Measurements from ENCODE around the gene COX17. TPM values are rescaled to one million over a fixed set of nuclear protein-coding genes. Genes with fewer than 3 reads are reported as not detected.
A peak's percentile ranks its signal among the peaks of the same experiment; 100 is the strongest.
"Not testable (repeated sequence)": the region's sequence is repeated elsewhere in the genome, so short reads cannot be mapped to it uniquely, and the experiment has no call there.

The COX17 gene
- total RNA-seq, 1 experiment from 2014 or later, result 54.3 TPM

DNA sequence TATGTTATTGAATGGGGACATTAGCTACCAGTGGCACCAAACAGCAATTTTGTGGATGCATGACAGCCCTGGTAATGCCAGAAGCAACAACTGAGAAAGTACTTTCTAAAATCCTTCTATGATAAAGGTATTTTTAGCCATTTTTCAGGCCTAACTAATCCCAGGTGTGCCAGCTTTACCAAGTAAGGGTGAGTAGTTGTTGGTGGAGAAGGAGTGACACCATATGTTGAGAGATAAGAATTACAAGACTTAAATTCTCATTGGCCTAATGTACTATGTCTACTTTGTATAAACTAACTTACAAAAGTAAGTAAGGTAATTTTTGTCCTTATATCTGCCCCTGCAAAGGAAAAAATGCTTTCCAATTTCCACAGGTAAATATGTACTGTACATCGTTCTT, 4.1 kb upstream of the COX17 start:
- DNase-seq, result peak; percentile 73
- H3K9ac ChIP-seq (ENCODE audit: low read length), result no peak overlapping the region
- no peaks in the 10 kb centered on the region for H4K20me1 ChIP-seq (ENCODE audit: insufficient read depth, low read depth, low read length)
- no peaks in the 10 kb centered on the region for H3K9me2 ChIP-seq (replicated peaks; ENCODE audit: insufficient read depth, low read length)
- H3K27ac ChIP-seq (ENCODE audit: low read length), result no peak overlapping the region
- no peak overlapping the region for H3K4me2 ChIP-seq (ENCODE audit: low read depth, low read length, poor library complexity, severe bottlenecking)
- H3K79me2 ChIP-seq (ENCODE audit: low read length), result peaks cover 5% of the 10 kb centered on the region
- H3K4me1 ChIP-seq (ENCODE audit: low read length), result peaks cover 10% of the 10 kb centered on the region
- H3K27me3 ChIP-seq (ENCODE audit: low read length), result no peaks in the 10 kb centered on the region
- no peak overlapping the region; the same call in 1 of the 2 replicates for H2AFZ ChIP-seq (ENCODE audit: low read length)
- H3K36me3 ChIP-seq (ENCODE audit: insufficient read depth, low read length), result no peaks in the 10 kb centered on the region
- H3K9me3 ChIP-seq (ENCODE audit: low read length), result no peaks in the 10 kb centered on the region
- no peak overlapping the region for H3K4me3 ChIP-seq (ENCODE audit: low read length)

DNA sequence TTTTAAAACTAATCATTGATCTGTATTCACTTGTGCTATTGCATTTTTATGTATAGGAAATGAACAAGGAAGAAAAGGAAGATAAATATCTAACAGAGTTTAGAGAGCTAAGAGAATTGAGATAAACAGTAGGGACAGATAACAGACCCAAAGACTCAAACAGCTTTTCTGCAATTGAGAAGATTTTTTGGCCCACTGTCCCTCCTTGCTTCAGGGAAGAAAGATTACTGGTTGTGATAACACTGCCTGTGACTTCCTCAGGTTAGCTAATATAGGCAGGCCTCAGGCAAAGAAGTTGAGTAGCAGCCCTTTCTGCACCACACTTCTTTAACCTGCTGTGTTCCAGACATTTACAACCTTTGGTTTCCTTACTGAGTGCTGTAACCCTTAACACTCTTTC, 2.7 kb upstream of the COX17 start:
- Histone ChIP-seq H3K4me1 (ENCODE audit: low read length) (peaks cover 20% of the 10 kb centered on the region), H4K20me1 (ENCODE audit: insufficient read depth, low read depth, low read length) (0 out of 2 replicates have a peak, but pooled peaks cover 4% of the 10 kb centered on the region), H3K9me3 (ENCODE audit: low read length) (no peaks in the 10 kb centered on the region), H3K9ac (ENCODE audit: low read length) (no peak overlapping the region), H3K27me3 (ENCODE audit: low read length) (no peaks in the 10 kb centered on the region), H3K4me3 (ENCODE audit: low read length) (no peak overlapping the region), H3K79me2 (ENCODE audit: low read length) (peaks cover 19% of the 10 kb centered on the region), H3K4me2 (ENCODE audit: low read depth, low read length, poor library complexity, severe bottlenecking) (no peak overlapping the region), H3K9me2 (replicated peaks; ENCODE audit: insufficient read depth, low read length) (no peaks in the 10 kb centered on the region), H3K36me3 (ENCODE audit: insufficient read depth, low read length) (peaks cover 8% of the 10 kb centered on the region; the same call in 1 of the 2 replicates), H2AFZ (ENCODE audit: low read length) (0 out of 2 replicates have a peak overlapping the region, but pooled peaks have one; percentile 33), H3K27ac (ENCODE audit: low read length) (no peak overlapping the region)
- no peak for DNase-seq

DNA sequence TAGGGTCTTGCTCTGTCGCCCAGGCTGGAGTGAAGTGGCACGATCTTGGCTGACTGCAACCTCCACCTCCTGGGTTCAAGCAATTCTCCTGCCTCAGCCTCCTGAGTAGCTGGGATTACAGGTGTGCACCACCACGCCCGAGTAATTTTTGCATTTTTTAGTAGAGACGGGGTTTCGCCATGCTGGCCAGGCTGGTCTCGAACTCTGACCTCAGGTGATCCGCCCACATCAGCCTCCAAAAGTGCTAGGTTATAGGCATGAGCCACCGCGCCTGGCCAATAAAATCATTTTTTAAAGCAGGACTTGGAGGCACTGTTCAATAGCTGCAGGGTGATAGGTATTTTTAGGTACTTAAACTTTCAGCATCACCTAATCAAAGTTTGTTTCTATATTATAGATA, 1.0 kb upstream of the COX17 start:
- not testable (repeated sequence) for H2AFZ ChIP-seq (ENCODE audit: low read length); H3K27me3 ChIP-seq (ENCODE audit: low read length); H3K9me3 ChIP-seq (ENCODE audit: low read length); DNase-seq; H4K20me1 ChIP-seq (ENCODE audit: insufficient read depth, low read depth, low read length); H3K9ac ChIP-seq (ENCODE audit: low read length); H3K9me2 ChIP-seq (replicated peaks; ENCODE audit: insufficient read depth, low read length); H3K27ac ChIP-seq (ENCODE audit: low read length)
- peaks cover 18% of the 10 kb centered on the region; the same call in 1 of the 2 replicates for H3K36me3 ChIP-seq (ENCODE audit: insufficient read depth, low read length)
- peaks cover 20% of the 10 kb centered on the region for H3K4me1 ChIP-seq (ENCODE audit: low read length)
- peak overlapping the region; percentile 98 for H3K4me2 ChIP-seq (ENCODE audit: low read depth, low read length, poor library complexity, severe bottlenecking)
- H3K4me3 ChIP-seq (ENCODE audit: low read length), result 0 out of 2 replicates have a peak overlapping the region, but pooled peaks have one; percentile 95
- H3K79me2 ChIP-seq (ENCODE audit: low read length), result peaks cover 23% of the 10 kb centered on the region

DNA sequence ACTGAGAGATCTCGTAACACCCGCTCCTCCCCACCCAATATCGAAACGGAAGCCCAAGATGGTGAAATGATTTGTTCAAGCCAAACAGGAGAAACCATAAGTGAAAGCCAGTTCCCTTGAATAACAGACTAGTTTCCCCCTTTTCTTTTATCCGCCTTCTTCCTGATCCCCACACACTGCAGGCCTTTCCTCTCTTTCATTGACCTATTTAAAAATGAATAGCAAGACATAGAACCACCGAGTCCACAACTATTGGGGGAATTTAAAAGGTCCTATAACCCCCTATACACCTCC, 382 bp upstream of the COX17 start:
- H2AFZ ChIP-seq (ENCODE audit: low read length), result peak overlapping the region; percentile 98
- peak overlapping the region; percentile 82 for H3K9ac ChIP-seq (ENCODE audit: low read length)
- peak overlapping the region; percentile 72 for H3K27ac ChIP-seq (ENCODE audit: low read length)
- H3K36me3 ChIP-seq (ENCODE audit: insufficient read depth, low read length), result peaks cover 24% of the 10 kb centered on the region; the same call in 1 of the 2 replicates
- no peaks in the 10 kb centered on the region for H3K9me2 ChIP-seq (replicated peaks; ENCODE audit: insufficient read depth, low read length)
- H3K79me2 ChIP-seq (ENCODE audit: low read length), result peaks cover 23% of the 10 kb centered on the region
- 0 out of 2 replicates have a peak, but pooled peaks cover 4% of the 10 kb centered on the region for H4K20me1 ChIP-seq (ENCODE audit: insufficient read depth, low read depth, low read length)
- H3K4me3 ChIP-seq (ENCODE audit: low read length), result peak overlapping the region; percentile 95
- no peak for DNase-seq
- H3K4me1 ChIP-seq (ENCODE audit: low read length), result peaks cover 20% of the 10 kb centered on the region
- peak overlapping the region; percentile 98 for H3K4me2 ChIP-seq (ENCODE audit: low read depth, low read length, poor library complexity, severe bottlenecking)
- no peaks in the 10 kb centered on the region for H3K9me3 ChIP-seq (ENCODE audit: low read length)
- no peaks in the 10 kb centered on the region for H3K27me3 ChIP-seq (ENCODE audit: low read length)

DNA sequence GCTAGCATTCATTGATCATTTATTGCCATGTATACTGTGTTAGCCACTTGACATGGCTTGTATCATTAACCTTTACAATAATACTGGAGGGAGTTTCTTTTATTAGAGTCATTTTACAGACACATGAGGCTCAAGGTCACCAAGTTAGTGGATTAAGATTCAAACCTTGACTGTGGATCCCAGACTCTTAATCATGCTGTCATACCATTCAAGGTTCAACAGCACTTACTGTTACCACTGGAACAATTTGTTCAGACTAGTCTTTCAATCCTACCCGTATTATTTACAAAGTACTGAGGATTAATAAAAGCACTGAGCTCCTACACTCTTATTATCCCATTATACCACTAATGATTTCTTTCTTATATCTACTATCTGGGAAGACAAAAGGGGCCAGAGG, 1.2 kb downstream of the COX17 start:
- H3K4me3 ChIP-seq (ENCODE audit: low read length), result peak overlapping the region; percentile 95
- DNase-seq, result no peak
- no peak overlapping the region for H2AFZ ChIP-seq (ENCODE audit: low read length)

DNA sequence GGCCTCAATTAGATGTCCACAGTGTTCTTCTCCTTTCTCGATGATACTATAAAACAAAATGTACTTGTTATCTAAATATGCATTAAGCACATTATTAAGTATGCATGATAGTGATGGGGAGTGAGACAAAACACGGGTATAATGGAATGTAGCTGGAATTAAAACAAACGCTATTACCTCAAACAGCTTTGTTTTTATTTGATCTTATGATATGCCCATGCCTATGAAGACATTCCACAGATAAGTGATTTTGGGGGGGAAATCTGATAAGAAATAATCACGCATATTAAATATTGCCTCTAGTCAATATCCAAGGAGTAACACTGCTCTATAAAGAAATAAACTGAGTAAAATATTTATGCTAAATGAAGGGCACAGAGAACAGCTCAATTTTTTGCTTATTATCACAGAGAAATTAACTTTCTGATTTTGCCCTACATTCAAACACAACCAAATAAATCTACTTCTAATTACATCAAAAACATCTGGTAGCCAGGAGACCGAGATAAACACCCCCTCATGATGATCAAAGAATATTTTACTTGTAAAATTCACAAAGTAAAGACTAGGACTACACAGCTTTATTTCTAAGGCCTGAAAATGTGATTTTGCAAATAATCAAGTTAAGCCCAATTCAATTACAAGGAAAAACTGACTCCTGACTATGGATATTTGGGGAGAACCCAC, 1.9 kb downstream of the COX17 start:
- peaks cover 17% of the 10 kb centered on the region for H3K4me1 ChIP-seq (ENCODE audit: low read length)
- H2AFZ ChIP-seq (ENCODE audit: low read length), result no peak overlapping the region
- no peaks in the 10 kb centered on the region for H3K27me3 ChIP-seq (ENCODE audit: low read length)
- peak overlapping the region; percentile 73 for H3K4me2 ChIP-seq (ENCODE audit: low read depth, low read length, poor library complexity, severe bottlenecking)
- 0 out of 2 replicates have a peak, but pooled peaks cover 4% of the 10 kb centered on the region for H4K20me1 ChIP-seq (ENCODE audit: insufficient read depth, low read depth, low read length)
- H3K27ac ChIP-seq (ENCODE audit: low read length), result no peak overlapping the region
- H3K9me2 ChIP-seq (replicated peaks; ENCODE audit: insufficient read depth, low read length), result no peaks in the 10 kb centered on the region
- H3K4me3 ChIP-seq (ENCODE audit: low read length), result peak overlapping the region; percentile 95
- peak overlapping the region; percentile 82 for H3K9ac ChIP-seq (ENCODE audit: low read length)
- peaks cover 23% of the 10 kb centered on the region for H3K79me2 ChIP-seq (ENCODE audit: low read length)
- peaks cover 44% of the 10 kb centered on the region for H3K36me3 ChIP-seq (ENCODE audit: insufficient read depth, low read length)
- H3K9me3 ChIP-seq (ENCODE audit: low read length), result no peaks in the 10 kb centered on the region
- DNase-seq, result no peak

More for the DNA sequence above, 1.2 kb downstream of the COX17 start:
- 0 out of 2 replicates have a peak, but pooled peaks cover 4% of the 10 kb centered on the region for H4K20me1 ChIP-seq (ENCODE audit: insufficient read depth, low read depth, low read length)
- peaks cover 17% of the 10 kb centered on the region for H3K4me1 ChIP-seq (ENCODE audit: low read length)
- peaks cover 23% of the 10 kb centered on the region for H3K79me2 ChIP-seq (ENCODE audit: low read length)
- H3K4me2 ChIP-seq (ENCODE audit: low read depth, low read length, poor library complexity, severe bottlenecking), result peak overlapping the region; percentile 73
- H3K27ac ChIP-seq (ENCODE audit: low read length), result peak overlapping the region; percentile 43; the same call in 1 of the 2 replicates
- H3K36me3 ChIP-seq (ENCODE audit: insufficient read depth, low read length), result peaks cover 38% of the 10 kb centered on the region
- H3K9me3 ChIP-seq (ENCODE audit: low read length), result no peaks in the 10 kb centered on the region
- no peaks in the 10 kb centered on the region for H3K9me2 ChIP-seq (replicated peaks; ENCODE audit: insufficient read depth, low read length)
- peak overlapping the region; percentile 82 for H3K9ac ChIP-seq (ENCODE audit: low read length)
- H3K27me3 ChIP-seq (ENCODE audit: low read length), result no peaks in the 10 kb centered on the region

DNA sequence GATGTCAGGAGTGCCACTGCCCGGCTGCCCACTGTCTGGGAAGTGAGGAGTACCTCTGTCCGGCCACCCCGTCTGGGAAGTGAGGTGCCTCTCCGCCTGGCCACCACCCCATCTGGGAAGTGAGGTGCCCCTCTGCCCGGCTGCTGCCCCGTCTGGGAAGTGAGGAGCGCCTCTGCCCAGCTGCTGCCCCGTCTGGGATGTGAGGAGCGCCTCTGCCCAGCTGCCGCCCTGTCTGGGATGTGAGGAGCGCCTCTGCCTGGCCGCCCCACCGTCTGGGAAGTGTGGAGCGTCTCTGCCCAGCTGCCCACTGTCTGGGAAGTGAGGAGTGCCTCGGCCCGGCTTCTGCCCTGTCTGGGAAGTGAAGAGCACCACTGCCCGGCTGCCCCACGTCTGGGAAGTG, 3.3 kb downstream of the COX17 start:
- H2AFZ ChIP-seq (ENCODE audit: low read length), result no peak overlapping the region
- DNase-seq, result no peak
- H3K27ac ChIP-seq (ENCODE audit: low read length), result no peak overlapping the region
- peaks cover 51% of the 10 kb centered on the region for H3K36me3 ChIP-seq (ENCODE audit: insufficient read depth, low read length)
- H3K4me1 ChIP-seq (ENCODE audit: low read length), result peaks cover 17% of the 10 kb centered on the region
- H3K27me3 ChIP-seq (ENCODE audit: low read length), result no peaks in the 10 kb centered on the region
- H3K4me2 ChIP-seq (ENCODE audit: low read depth, low read length, poor library complexity, severe bottlenecking), result no peak overlapping the region
- H3K9me3 ChIP-seq (ENCODE audit: low read length), result no peaks in the 10 kb centered on the region
- no peak overlapping the region for H3K9ac ChIP-seq (ENCODE audit: low read length)
- H3K9me2 ChIP-seq (replicated peaks; ENCODE audit: insufficient read depth, low read length), result no peaks in the 10 kb centered on the region
- 0 out of 2 replicates have a peak, but pooled peaks cover 4% of the 10 kb centered on the region for H4K20me1 ChIP-seq (ENCODE audit: insufficient read depth, low read depth, low read length)
- H3K4me3 ChIP-seq (ENCODE audit: low read length), result no peak overlapping the region
- H3K79me2 ChIP-seq (ENCODE audit: low read length), result peaks cover 23% of the 10 kb centered on the region

DNA sequence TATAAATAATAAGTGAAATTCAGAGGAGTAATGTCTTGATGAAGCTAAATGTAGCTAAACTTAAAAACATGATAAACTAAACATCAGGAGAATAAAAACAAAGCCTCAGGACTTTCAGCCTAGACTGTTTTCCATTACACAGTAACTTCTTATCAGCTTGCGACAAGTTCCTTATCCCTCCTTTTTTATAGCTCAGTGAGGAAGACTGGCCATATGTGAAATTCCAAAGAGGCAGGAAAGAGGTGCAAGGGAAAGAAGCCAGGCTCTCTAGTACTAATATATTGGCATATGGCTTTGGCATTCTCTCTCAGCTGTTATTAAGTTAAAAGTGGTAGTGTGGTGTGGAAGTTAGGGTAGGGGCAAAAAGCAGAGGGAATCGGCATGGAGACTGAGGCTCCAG, 4.4 kb downstream of the COX17 start:
- peaks cover 23% of the 10 kb centered on the region for H3K79me2 ChIP-seq (ENCODE audit: low read length)
- H3K4me1 ChIP-seq (ENCODE audit: low read length), result peaks cover 15% of the 10 kb centered on the region
- H3K27me3 ChIP-seq (ENCODE audit: low read length), result no peaks in the 10 kb centered on the region
- H3K27ac ChIP-seq (ENCODE audit: low read length), result no peak overlapping the region
- H3K9me2 ChIP-seq (replicated peaks; ENCODE audit: insufficient read depth, low read length), result no peaks in the 10 kb centered on the region
- no peaks in the 10 kb centered on the region for H3K9me3 ChIP-seq (ENCODE audit: low read length)
- no peak overlapping the region for H3K9ac ChIP-seq (ENCODE audit: low read length)
- H4K20me1 ChIP-seq (ENCODE audit: insufficient read depth, low read depth, low read length), result 0 out of 2 replicates have a peak, but pooled peaks cover 4% of the 10 kb centered on the region
- H3K36me3 ChIP-seq (ENCODE audit: insufficient read depth, low read length), result peaks cover 51% of the 10 kb centered on the region
- no peak overlapping the region for H2AFZ ChIP-seq (ENCODE audit: low read length)
- no peak for DNase-seq
- no peak overlapping the region for H3K4me2 ChIP-seq (ENCODE audit: low read depth, low read length, poor library complexity, severe bottlenecking)
- no peak overlapping the region for H3K4me3 ChIP-seq (ENCODE audit: low read length)

Measured in Karpas-422 (cell line).